HEK293 (cell line): ENCODE measurements around the gene CHEK2.

Experiments used
- CTCF ChIA-PET: fragments of 350-600 bp; formaldehyde crosslinking; extraction: SDS; loops from one replicate; lab custom pipeline; 2021; ENCODE audit warnings: antibody characterized with exemption; lab: Yijun Ruan, JAX
- POLR2A ChIA-PET: fragments of 300-600 bp; formaldehyde crosslinking; extraction: SDS; loops from one replicate; lab custom pipeline; 2020; ENCODE audit warnings: antibody characterized with exemption, inconsistent platforms; lab: Yijun Ruan, JAX
- H3K27ac ChIP-seq: fragments of 200-500 bp; sonication (Bioruptor generic); 2 replicates; pipeline ENCODE4 v1.5.1; 2014; ENCODE audit warnings: low read depth, low read length, control low read depth, inconsistent platforms; ENCODE audit errors: extremely low read depth
- H3K36me3 ChIP-seq, 2 experiments: fragments of 200-500 bp in 1 of 2; sonication (Bioruptor generic) in 1 of 2; 1 replicate in 1 of 2; 2 replicates in 1 of 2; pipeline ENCODE4 v1.5.1; 2014 to 2017; ENCODE audit warnings: inconsistent platforms in 2 of 2, low read length in 2 of 2; ENCODE audit not compliant: control insufficient read depth in 2 of 2, insufficient read depth in 1 of 2
- H3K4me1 ChIP-seq: fragments of 200-500 bp; sonication (Bioruptor generic); 2 replicates; pipeline ENCODE4 v1.5.1; 2014; ENCODE audit warnings: mild to moderate bottlenecking, low read length, inconsistent platforms; ENCODE audit not compliant: control insufficient read depth, insufficient read depth
- H3K4me3 ChIP-seq: 2 replicates; pipeline ENCODE4 v1.5.1; 2011; ENCODE audit warnings: low read depth, mild to moderate bottlenecking, control low read depth, low read length, moderate library complexity
- H3K9me3 ChIP-seq: fragments of 200-500 bp; sonication (Bioruptor generic); 2 replicates; pipeline ENCODE4 v1.5.1; 2014; ENCODE audit warnings: low read depth, low read length, inconsistent platforms; ENCODE audit not compliant: control insufficient read depth, insufficient read depth
- EGR2 ChIP-seq: fragments of 450-650 bp; formaldehyde crosslinking; IDR thresholded peaks from 2 replicates; pipeline ENCODE4 v1.5.1; 2016; ENCODE audit warnings: low read depth, missing biosample characterization, missing genetic modification characterization
- GLIS1 ChIP-seq: fragments of 450-650 bp; formaldehyde crosslinking; IDR thresholded peaks from 2 replicates; pipeline ENCODE4 v1.5.1; 2016; ENCODE audit warnings: missing biosample characterization, missing genetic modification characterization
- GLIS2 ChIP-seq: fragments of 450-650 bp; formaldehyde crosslinking; IDR thresholded peaks from 2 replicates; pipeline ENCODE4 v1.5.1; 2016; ENCODE audit warnings: missing biosample characterization, missing genetic modification characterization
- HOXD13 ChIP-seq: sonication (generic); formaldehyde crosslinking; IDR thresholded peaks from 2 replicates; pipeline ENCODE4 v1.8.0; 2022; ENCODE audit warnings: missing genetic modification reagents, borderline replicate concordance
- INSM2 ChIP-seq: fragments of 450-650 bp; formaldehyde crosslinking; IDR thresholded peaks from 2 replicates; pipeline ENCODE4 v1.5.1; 2016; ENCODE audit warnings: missing biosample characterization, missing genetic modification characterization
- PATZ1 ChIP-seq: fragments of 450-650 bp; formaldehyde crosslinking; IDR thresholded peaks from 2 replicates; pipeline ENCODE4 v1.5.1; 2016; ENCODE audit warnings: missing biosample characterization, missing genetic modification characterization
- SP3 ChIP-seq: fragments of 450-650 bp; formaldehyde crosslinking; IDR thresholded peaks from 2 replicates; pipeline ENCODE4 v1.5.1; 2016; ENCODE audit warnings: missing biosample characterization, missing genetic modification characterization
- TRIM28 ChIP-seq: IDR thresholded peaks from 2 replicates; pipeline ENCODE4 v1.6.1; 2011; ENCODE audit warnings: low read length, control low read depth, borderline replicate concordance
- YY1 ChIP-seq: fragments of 450-650 bp; formaldehyde crosslinking; IDR thresholded peaks from 2 replicates; pipeline ENCODE4 v1.5.1; 2018; ENCODE audit warnings: missing biosample characterization, missing genetic modification characterization
- ZEB2 ChIP-seq: fragments of 450-650 bp; formaldehyde crosslinking; IDR thresholded peaks from 2 replicates; pipeline ENCODE4 v1.5.1; 2016; ENCODE audit warnings: missing biosample characterization, missing genetic modification characterization
- ZIC2 ChIP-seq: fragments of 450-650 bp; formaldehyde crosslinking; IDR thresholded peaks from 2 replicates; pipeline ENCODE4 v1.5.1; 2016; ENCODE audit warnings: missing biosample characterization, missing genetic modification characterization
- ZNF2 ChIP-seq: fragments of 450-650 bp; formaldehyde crosslinking; IDR thresholded peaks from 2 replicates; pipeline ENCODE4 v1.5.1; 2016; ENCODE audit warnings: missing biosample characterization, missing genetic modification characterization
- ZNF280D ChIP-seq: fragments of 450-650 bp; formaldehyde crosslinking; IDR thresholded peaks from 2 replicates; pipeline ENCODE4 v1.5.1; 2016; ENCODE audit warnings: missing biosample characterization, missing genetic modification characterization
- ZNF404 ChIP-seq: fragments of 450-650 bp; formaldehyde crosslinking; IDR thresholded peaks from 2 replicates; pipeline ENCODE4 v1.5.1; 2017; ENCODE audit warnings: missing biosample characterization, missing genetic modification characterization
- ZNF488 ChIP-seq: fragments of 450-650 bp; formaldehyde crosslinking; IDR thresholded peaks from 2 replicates; pipeline ENCODE4 v1.5.1; 2016; ENCODE audit warnings: missing biosample characterization, missing genetic modification characterization
- ZNF501 ChIP-seq: fragments of 450-650 bp; formaldehyde crosslinking; IDR thresholded peaks from 2 replicates; pipeline ENCODE4 v1.5.1; 2016; ENCODE audit warnings: missing biosample characterization, missing genetic modification characterization
- ZNF510 ChIP-seq: fragments of 450-650 bp; formaldehyde crosslinking; IDR thresholded peaks from 2 replicates; pipeline ENCODE4 v1.5.1; 2018; ENCODE audit warnings: mild to moderate bottlenecking, missing genetic modification characterization, missing biosample characterization; ENCODE audit not compliant: insufficient replicate concordance
- ZNF561 ChIP-seq: fragments of 450-650 bp; IDR thresholded peaks from 2 replicates; pipeline ENCODE4 v1.5.1; 2018; ENCODE audit warnings: missing biosample characterization, missing genetic modification characterization, borderline replicate concordance
- ZNF580 ChIP-seq: fragments of 450-650 bp; formaldehyde crosslinking; IDR thresholded peaks from 2 replicates; pipeline ENCODE4 v1.5.1; 2016; ENCODE audit warnings: missing biosample characterization, missing genetic modification characterization
- ZNF596 ChIP-seq: fragments of 450-650 bp; IDR thresholded peaks from 2 replicates; pipeline ENCODE4 v1.5.0; 2018; ENCODE audit warnings: missing biosample characterization, mild to moderate bottlenecking, missing genetic modification characterization, moderate library complexity
- ZNF610 ChIP-seq: fragments of 450-650 bp; formaldehyde crosslinking; IDR thresholded peaks from 2 replicates; pipeline ENCODE4 v1.5.1; 2016; ENCODE audit warnings: missing biosample characterization, missing genetic modification characterization, borderline replicate concordance
- ZNF629 ChIP-seq: fragments of 450-650 bp; formaldehyde crosslinking; IDR thresholded peaks from 2 replicates; pipeline ENCODE4 v1.5.1; 2017; ENCODE audit warnings: missing biosample characterization, missing genetic modification characterization
- ZNF704 ChIP-seq: fragments of 450-650 bp; formaldehyde crosslinking; IDR thresholded peaks from 2 replicates; pipeline ENCODE4 v1.5.1; 2016; ENCODE audit warnings: missing biosample characterization, missing genetic modification characterization
- ZNF747 ChIP-seq: fragments of 450-650 bp; formaldehyde crosslinking; IDR thresholded peaks from 2 replicates; pipeline ENCODE4 v1.5.1; 2016; ENCODE audit warnings: missing biosample characterization, missing genetic modification characterization
- ZNF76 ChIP-seq: fragments of 450-650 bp; formaldehyde crosslinking; IDR thresholded peaks from 2 replicates; pipeline ENCODE4; 2016; ENCODE audit warnings: low read depth, missing biosample characterization, missing genetic modification characterization, borderline replicate concordance
- ZNF792 ChIP-seq: fragments of 450-650 bp; formaldehyde crosslinking; IDR thresholded peaks from 2 replicates; pipeline ENCODE4 v1.5.1; 2016; ENCODE audit warnings: missing biosample characterization, missing genetic modification characterization
- ZNF843 ChIP-seq: fragments of 450-650 bp; formaldehyde crosslinking; IDR thresholded peaks from 2 replicates; pipeline ENCODE4 v1.5.1; 2016; ENCODE audit warnings: missing biosample characterization, missing genetic modification characterization
- ZSCAN23 ChIP-seq: fragments of 450-650 bp; formaldehyde crosslinking; IDR thresholded peaks from 2 replicates; pipeline ENCODE4 v1.5.1; 2016; ENCODE audit warnings: missing biosample characterization, missing genetic modification characterization

CHEK2 gene

GRCh38 chr22:28741785-28742561 lies at the start of gene CHEK2, which contains the start of gene HSCB:
Gene CHEK2, minus strand, starts transcription at chr22:28741820. Its CDS starts 7,099 bp downstream, at chr22:28734721.
Gene HSCB, plus strand, starts transcription at chr22:28742039. Its CDS starts 57 bp downstream, at chr22:28742096.
- ChIA-PET CTCF (interaction anchor here (0.6 to 0.9 kb wide), 2 partner anchors 10 to 78 kb away, joined by 4 read pairs; no protein-coding TSS in a partner anchor), POLR2A (interaction anchor here (0.7 to 2.4 kb wide), 7 partner anchors 7 to 62 kb away, joined by 3 to 13 read pairs (median 4); partner anchors contain the start of genes CCDC117 and TTC28)
- no peaks in the 10 kb centered on the region for H3K4me1 ChIP-seq
- peak within 1 kb of the TSS; percentile 72 for H3K4me3 ChIP-seq
- peaks cover 38 to 44% of the 10 kb centered on the region in 2 experiments for H3K36me3 ChIP-seq
- peak within 1 kb of the TSS; percentile 94 for H3K27ac ChIP-seq
- no peaks in the 10 kb centered on the region for H3K9me3 ChIP-seq
- TF ChIP-seq ZNF843 (tag by site-specific recombination): no peak
- peak; percentile 69 for TF ChIP-seq GLIS2 (tag by site-specific recombination)
- no peak for TF ChIP-seq ZNF747 (tag by site-specific recombination)
- TF ChIP-seq ZNF2: peak; percentile 75; the same call in 1 of the 2 replicates
- 0 out of 2 replicates have a peak, but pooled peaks have one; percentile 17 for TF ChIP-seq ZNF488
- TF ChIP-seq ZNF580 (tag by site-specific recombination): peak; percentile 38; the same call in 1 of the 2 replicates
- TF ChIP-seq GLIS1 (tag by site-specific recombination): 0 out of 2 replicates have a peak, but pooled peaks have one; percentile 82
- TF ChIP-seq ZNF510 (tag by site-specific recombination): no peak
- peak; percentile 89 for TF ChIP-seq ZNF610 (tag by site-specific recombination)
- no peak for TF ChIP-seq ZNF280D (tag by site-specific recombination)
- TF ChIP-seq ZIC2 (tag by site-specific recombination): 0 out of 2 replicates have a peak, but pooled peaks have one; percentile 58
- TF ChIP-seq SP3 (tag by site-specific recombination): peak; percentile 81
- TF ChIP-seq ZNF404: no peak
- no peak for TF ChIP-seq HOXD13
- peak; percentile 65; the same call in 1 of the 2 replicates for TF ChIP-seq ZEB2 (tag by site-specific recombination)
- TF ChIP-seq ZNF596 (tag by site-specific recombination): 0 out of 2 replicates have a peak, but pooled peaks have one; percentile 15
- peak; percentile 19; the same call in 1 of the 2 replicates for TF ChIP-seq YY1
- TF ChIP-seq ZNF704 (tag by site-specific recombination): no peak
- 0 out of 2 replicates have a peak, but pooled peaks have one; percentile 63 for TF ChIP-seq ZSCAN23
- TF ChIP-seq ZNF629 (tag by site-specific recombination): peak; percentile 40; the same call in 1 of the 2 replicates
- 0 out of 2 replicates have a peak, but pooled peaks have one; percentile 52 for TF ChIP-seq ZNF792 (tag by site-specific recombination)
- peak; percentile 28; the same call in 1 of the 2 replicates for TF ChIP-seq TRIM28
- TF ChIP-seq EGR2 (tag by site-specific recombination): peak; percentile 58; the same call in 1 of the 2 replicates
- 0 out of 2 replicates have a peak, but pooled peaks have one; percentile 18 for TF ChIP-seq ZNF501
- TF ChIP-seq INSM2 (tag by site-specific recombination): peak; percentile 57; the same call in 1 of the 2 replicates
- TF ChIP-seq ZNF561 (tag by site-specific recombination): peak; percentile 12; the same call in 1 of the 2 replicates
- peak; percentile 99 for TF ChIP-seq PATZ1 (tag by site-specific recombination)
- TF ChIP-seq ZNF76: peak; percentile 95
